ENCODE results near the gene TRPM4.

GRCh38 chr19:49233163-49233562 lies 75.6 kb downstream of the TRPM4 start:
- TF ChIP-seq CTCF (IDR thresholded peaks at IDR 0.05): no peak
- no peak for TF ChIP-seq USF2 (IDR thresholded peaks at IDR 0.05; ENCODE audit: borderline replicate concordance, low read depth, low read length)
- no peak for TF ChIP-seq JUND (IDR thresholded peaks at IDR 0.05)
- TF ChIP-seq RAD21 (IDR thresholded peaks at IDR 0.05; ENCODE audit: low read length): no peak
- no peak for TF ChIP-seq TAF1 (IDR thresholded peaks at IDR 0.05; ENCODE audit: borderline replicate concordance, low read depth, low read length)
- TF ChIP-seq FOXJ3 (CRISPR knock-in tag; IDR thresholded peaks at IDR 0.05): no peak
- TF ChIP-seq SIN3A (IDR thresholded peaks at IDR 0.05; ENCODE audit: borderline replicate concordance, low read depth, low read length): no peak
- TF ChIP-seq GABPA (IDR thresholded peaks at IDR 0.05; ENCODE audit: low read depth): no peak
- TF ChIP-seq RCOR1 (IDR thresholded peaks at IDR 0.05; ENCODE audit: low read length): no peak
- no peak for TF ChIP-seq ZBTB33 (IDR thresholded peaks at IDR 0.05; ENCODE audit: borderline replicate concordance, low read depth)

All from SK-N-SH (cell line).